Activated naive CD4-positive, alpha-beta T cell treated with anti-CD3 and anti-CD28 coated beads, Interleukin-2, amount 50 U/mL, for 72 hours (primary cell): ENCODE measurements around the gene COTL1. TPM values are rescaled to one million over a fixed set of nuclear protein-coding genes. Genes with fewer than 3 reads are reported as not detected.

Experiments used
- ATAC-seq, 2 donors: fragments of 150-1000 bp; cut with Tn5 transposase; 2 replicates each; pipeline ENCODE4 v1.10.0; 2021; ENCODE audit warnings: mild to moderate bottlenecking in 2 of 2, moderate library complexity in 2 of 2
- DNase-seq, 2 donors: peaks; one replicate each; pipeline ENCODE4 v3.0.0; 2021 to 2022; ENCODE audit warnings: low spot score in 2 of 2
- H3K27ac Mint-ChIP-seq, 2 donors: one replicate each; pipeline ENCODE4 v1.8.0; 2022; ENCODE audit warnings: mild to moderate bottlenecking in 2 of 2, mixed read lengths in 2 of 2
- H3K36me3 Mint-ChIP-seq, 2 donors: one replicate each; pipeline ENCODE4 v1.8.0; 2022; ENCODE audit warnings: mixed read lengths in 2 of 2
- H3K9me3 Mint-ChIP-seq, 2 donors: one replicate each; pipeline ENCODE4 v1.8.0; 2022; ENCODE audit warnings: mixed read lengths in 2 of 2
- total RNA-seq, 2 donors: library from RNA; stranded (reverse); gene quantifications; one replicate each; pipeline ENCODE4 v1.2.3, GENCODE V29; 2022

COTL1 gene
- total RNA-seq, 2 donors from 2014 or later: 277 to 583 TPM

- Mint-ChIP-seq H3K36me3 (peaks cover 22 to 54% of the 10 kb centered on the region in 2 donors), H3K9me3 (peaks cover 9 to 16% of the 10 kb centered on the region in 2 donors), H3K27ac (no peak overlapping the region)
- ATAC-seq: no peak
- no peak for DNase-seq
Observed at GRCh38 chr16:84574191-84574590, 43.7 kb downstream of the COTL1 start.

GRCh38 chr16:84572096-84572495 is 45.8 kb downstream of the COTL1 start:
- no peak for DNase-seq
- H3K36me3 Mint-ChIP-seq: peaks cover 22 to 74% of the 10 kb centered on the region in 2 donors
- H3K9me3 Mint-ChIP-seq: peaks cover 9 to 20% of the 10 kb centered on the region in 2 donors
- ATAC-seq: no peak
- H3K27ac Mint-ChIP-seq: peak overlapping the region in 1 of 2 donors; percentile 96

GRCh38 chr16:84571506-84571905 is 46.4 kb downstream of the COTL1 start:
- Mint-ChIP-seq H3K9me3 (peaks cover 9 to 20% of the 10 kb centered on the region in 2 donors), H3K27ac (no peak overlapping the region), H3K36me3 (peaks cover 22 to 80% of the 10 kb centered on the region in 2 donors)
- no peak for DNase-seq
- ATAC-seq: no peak

DNA sequence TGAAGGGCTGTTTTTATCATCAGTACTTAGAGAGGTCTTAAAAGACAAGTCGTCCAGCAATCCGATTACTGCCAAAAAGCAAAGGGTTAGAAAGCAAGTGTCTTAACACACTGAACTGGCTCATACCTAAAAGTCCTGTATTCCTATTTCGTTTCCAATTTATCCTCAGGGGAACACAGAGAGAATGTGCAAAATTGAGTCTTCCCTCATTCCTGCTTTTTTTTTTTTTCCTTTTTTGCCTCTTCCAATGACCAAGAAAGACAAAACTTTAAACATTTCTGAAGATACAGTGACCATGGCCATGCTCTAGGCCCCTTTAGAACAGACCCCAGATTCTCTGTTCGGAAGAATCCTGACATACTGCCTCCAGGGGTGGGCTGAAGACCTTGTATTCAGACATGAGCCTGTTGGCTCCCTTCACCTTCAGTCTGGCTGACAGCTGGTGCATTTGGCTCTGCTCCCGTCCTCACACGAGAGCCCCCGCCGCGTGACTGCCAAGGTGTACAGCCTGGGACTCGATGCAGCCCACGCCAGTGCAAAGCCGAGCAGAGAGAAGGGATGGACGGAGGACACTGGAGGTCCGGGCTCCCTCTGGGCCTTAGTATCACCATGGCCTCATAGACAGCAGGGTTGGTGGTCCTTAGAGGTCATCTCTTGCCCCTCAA is 47.0 kb downstream of the COTL1 start:
- no peak for ATAC-seq

GRCh38 chr16:84569382-84569987 is 48.4 kb downstream of the COTL1 start:
- Mint-ChIP-seq H3K27ac (peak overlapping the region in 1 of 2 donors; percentile 55), H3K36me3 (peaks cover 26 to 92% of the 10 kb centered on the region in 2 donors), H3K9me3 (peaks cover 9 to 20% of the 10 kb centered on the region in 2 donors)
- ATAC-seq (no peak), DNase-seq (no peak)

More for the DNA sequence above, 47.0 kb downstream of the COTL1 start:
- H3K36me3 Mint-ChIP-seq: peaks cover 26 to 86% of the 10 kb centered on the region in 2 donors
- H3K9me3 Mint-ChIP-seq: peaks cover 9 to 20% of the 10 kb centered on the region in 2 donors
- peak overlapping the region in 1 of 2 donors; percentile 77 for H3K27ac Mint-ChIP-seq
- DNase-seq: no peak

DNA sequence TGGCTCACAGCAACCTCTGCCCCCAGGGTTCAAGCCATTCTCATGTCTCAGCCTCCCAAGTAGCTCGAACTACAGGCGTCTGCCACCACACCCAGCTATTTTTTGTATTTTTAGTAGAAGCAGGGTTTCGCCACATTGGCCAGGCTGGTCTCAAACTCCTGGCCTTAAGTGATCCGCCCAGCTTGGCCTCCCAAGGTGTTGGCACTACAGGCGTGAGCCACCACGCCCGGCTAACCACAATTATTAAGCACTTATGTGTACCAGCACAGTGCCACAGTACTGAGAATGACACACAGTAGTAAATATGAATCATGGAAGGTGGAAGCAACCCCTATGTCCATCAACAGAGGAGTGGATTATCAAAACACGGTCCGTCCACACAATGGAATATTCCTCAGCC is 49.8 kb downstream of the COTL1 start:
- no peak for DNase-seq
- Mint-ChIP-seq H3K9me3 (peaks cover 9 to 20% of the 10 kb centered on the region in 2 donors), H3K27ac (peak overlapping the region; percentile 54 to 69), H3K36me3 (peaks cover 26 to 78% of the 10 kb centered on the region in 2 donors)
- no peak for ATAC-seq

DNA sequence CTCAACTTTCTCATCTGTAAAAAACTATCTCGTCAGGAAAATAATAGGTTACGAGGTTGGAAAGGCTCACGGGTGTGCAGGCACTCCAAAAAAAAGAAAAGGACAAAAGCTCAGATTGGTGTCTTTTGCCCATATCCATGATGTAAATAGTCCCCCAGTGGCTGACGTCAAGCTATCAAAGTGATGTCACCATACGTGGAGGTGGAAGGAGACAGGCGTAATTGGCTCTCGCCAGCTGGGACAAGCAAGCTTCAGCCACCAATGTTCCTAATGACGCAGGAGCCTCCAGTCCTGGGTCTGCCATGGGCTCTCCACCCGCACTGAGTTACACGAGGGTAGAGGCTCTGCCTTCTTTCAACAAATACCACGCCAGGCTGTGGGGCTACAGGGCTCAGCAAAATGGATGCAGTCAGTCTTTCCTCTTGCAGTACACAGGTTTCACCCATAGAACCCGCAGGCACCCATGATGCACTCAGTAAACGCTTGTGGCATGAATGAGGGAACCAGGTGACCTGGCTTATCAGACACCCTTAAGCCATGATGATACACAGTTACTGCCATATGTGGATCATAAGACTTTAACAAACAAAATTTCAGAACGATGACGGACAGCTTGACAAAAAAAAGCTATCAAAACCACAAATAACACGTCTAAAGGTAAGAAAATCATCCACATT is 50.5 kb downstream of the COTL1 start:
- peak overlapping the region; percentile 44 to 54 for H3K27ac Mint-ChIP-seq
- DNase-seq: no peak
- peaks cover 9 to 20% of the 10 kb centered on the region in 2 donors for H3K9me3 Mint-ChIP-seq
- H3K36me3 Mint-ChIP-seq: peaks cover 21 to 72% of the 10 kb centered on the region in 2 donors
- ATAC-seq: no peak

- no peak for DNase-seq
- peaks cover 9 to 20% of the 10 kb centered on the region in 2 donors for H3K9me3 Mint-ChIP-seq
- ATAC-seq: no peak
- peak overlapping the region; percentile 54 to 90 for H3K27ac Mint-ChIP-seq
- peaks cover 17 to 65% of the 10 kb centered on the region in 2 donors for H3K36me3 Mint-ChIP-seq
Observed at GRCh38 chr16:84566545-84567257, 51.2 kb downstream of the COTL1 start.

DNA sequence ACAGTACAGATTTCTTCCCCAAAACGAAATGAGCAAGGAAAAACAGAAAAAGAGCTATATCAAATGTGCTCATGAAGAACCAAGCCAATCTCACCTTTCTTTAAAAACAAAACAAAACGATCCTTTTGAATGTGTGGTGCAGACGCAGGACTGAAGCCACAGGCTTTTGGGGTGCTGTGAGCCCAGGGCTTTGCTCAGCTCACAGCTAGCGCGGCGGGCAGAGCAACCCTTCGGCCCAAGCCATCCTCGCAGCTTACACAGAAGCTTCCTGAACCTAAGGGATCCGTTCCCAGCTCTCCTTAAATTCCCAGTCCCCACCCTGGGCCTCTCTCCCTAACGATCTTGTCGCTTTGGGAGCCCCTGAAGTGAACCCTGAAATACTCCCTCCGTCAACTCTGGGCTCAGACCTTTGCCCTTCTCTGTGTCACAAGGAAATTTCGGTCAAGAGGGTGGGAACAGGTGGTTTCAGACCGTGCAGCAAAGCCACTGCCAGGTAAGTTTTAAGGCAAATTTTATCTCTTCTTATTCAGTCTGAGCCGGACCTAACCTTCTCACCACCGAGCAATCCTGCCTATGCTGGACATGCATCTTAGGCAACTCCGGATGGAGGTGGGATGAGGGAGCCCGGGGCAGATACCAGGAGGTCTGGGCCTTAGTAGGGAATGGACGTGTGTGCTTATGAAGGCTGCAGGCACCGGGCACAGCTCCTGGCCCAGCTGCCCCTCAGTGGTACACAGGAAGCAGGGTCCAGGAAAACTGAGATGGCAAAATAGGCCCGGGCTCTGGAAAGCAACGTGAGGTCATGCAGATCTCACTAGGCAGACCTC is 52.0 kb downstream of the COTL1 start:
- Mint-ChIP-seq H3K27ac (peak overlapping the region in 1 of 2 donors; percentile 77), H3K9me3 (peaks cover 4 to 14% of the 10 kb centered on the region in 2 donors), H3K36me3 (peaks cover 10 to 57% of the 10 kb centered on the region in 2 donors)
- no peak for DNase-seq
- ATAC-seq: no peak

GRCh38 chr16:84563786-84564420 is 54.0 kb downstream of the COTL1 start:
- Mint-ChIP-seq H3K27ac (peak overlapping the region in 1 of 2 donors; percentile 42), H3K36me3 (peaks cover 4 to 37% of the 10 kb centered on the region in 2 donors), H3K9me3 (peaks cover 0 to 4% of the 10 kb centered on the region in 2 donors)
- ATAC-seq (no peak), DNase-seq (no peak)

DNA sequence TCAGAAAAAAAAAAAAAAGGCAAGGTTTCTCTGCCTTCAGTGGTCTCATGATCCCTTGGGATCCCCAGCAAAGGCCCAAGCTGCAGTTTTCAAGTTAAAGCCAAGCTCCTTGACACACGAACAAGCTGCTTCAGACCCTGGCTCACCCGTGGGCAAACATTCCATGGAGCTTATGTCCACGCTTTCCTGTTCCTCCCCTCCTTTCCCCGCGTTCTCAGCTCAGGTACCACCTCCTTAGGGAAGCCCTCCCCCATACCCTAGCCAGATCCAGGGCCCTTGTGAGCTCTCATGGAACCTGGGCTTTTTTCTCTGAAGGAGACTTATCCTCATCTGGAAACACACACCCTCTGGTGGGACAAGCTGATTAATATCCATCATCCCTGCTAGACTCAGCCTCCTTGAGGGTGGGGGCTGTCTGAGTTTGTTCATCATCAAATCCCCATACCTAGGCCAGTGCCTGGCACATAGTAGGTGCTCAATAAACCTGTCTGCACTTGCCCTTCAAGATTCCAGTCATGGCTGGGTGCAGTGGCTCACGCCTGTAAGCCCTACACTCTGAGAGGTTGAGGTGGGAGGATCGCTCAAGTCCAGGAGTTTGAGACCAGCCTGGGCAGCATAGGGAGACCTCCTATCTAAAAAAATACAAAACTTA is 54.7 kb downstream of the COTL1 start:
- H3K27ac Mint-ChIP-seq: peak overlapping the region; percentile 16 to 42

DNA sequence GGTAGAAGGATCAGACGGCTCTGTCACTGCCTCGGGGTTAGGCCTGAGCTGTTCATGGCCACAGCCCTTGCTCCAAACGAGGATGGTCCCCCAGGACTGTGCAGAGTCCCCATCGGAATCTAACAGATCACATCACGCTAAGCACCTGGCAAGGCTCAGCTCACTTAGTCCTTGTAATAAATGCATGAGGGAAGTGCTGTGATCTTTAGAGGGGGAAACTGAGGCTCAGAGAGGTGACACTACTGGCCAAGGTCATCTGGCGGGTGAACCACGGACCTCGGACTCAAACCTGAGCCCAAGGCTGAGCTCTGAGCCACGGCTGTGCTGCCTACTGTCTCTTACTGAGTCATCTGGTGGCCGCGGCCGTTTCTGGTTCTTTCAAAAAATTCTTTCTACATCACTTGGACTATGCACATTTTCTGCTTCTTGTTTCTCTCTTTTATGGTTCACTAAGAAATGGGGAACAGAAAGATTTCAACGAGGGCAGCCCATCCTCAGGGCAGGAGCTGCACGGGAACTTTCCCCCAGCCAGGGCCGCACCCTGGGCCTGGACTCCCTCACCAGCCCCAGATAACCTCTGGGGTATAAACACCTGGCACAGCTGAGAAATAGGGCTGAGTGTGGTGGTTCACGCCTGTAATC is 55.6 kb downstream of the COTL1 start:
- H3K36me3 Mint-ChIP-seq: peaks cover 4 to 21% of the 10 kb centered on the region in 2 donors
- peak overlapping the region in 1 of 2 donors; percentile 50 for H3K27ac Mint-ChIP-seq
- DNase-seq (no peak), ATAC-seq (no peak)
- H3K9me3 Mint-ChIP-seq: no peaks in the 10 kb centered on the region

More for the DNA sequence above, 54.7 kb downstream of the COTL1 start:
- DNase-seq: no peak
- Mint-ChIP-seq H3K9me3 (peaks cover 0 to under 1% of the 10 kb centered on the region in 2 donors), H3K36me3 (peaks cover 4 to 30% of the 10 kb centered on the region in 2 donors)
- ATAC-seq: no peak

GRCh38 chr16:84561291-84561690 is 56.6 kb downstream of the COTL1 start:
- Mint-ChIP-seq H3K9me3 (no peaks in the 10 kb centered on the region), H3K36me3 (peaks cover 2 to 11% of the 10 kb centered on the region in 2 donors), H3K27ac (peak overlapping the region in 1 of 2 donors; percentile 17)
- DNase-seq (no peak), ATAC-seq (no peak)

GRCh38 chr16:84560269-84560668 is 57.6 kb downstream of the COTL1 start:
- no peak for ATAC-seq
- no peaks in the 10 kb centered on the region for H3K9me3 Mint-ChIP-seq
- H3K27ac Mint-ChIP-seq: peak overlapping the region; percentile 7 to 91
- no peak for DNase-seq
- H3K36me3 Mint-ChIP-seq: peaks cover 0 to 1% of the 10 kb centered on the region in 2 donors
